ENCODE data around the gene JAM3.

The JAM3 gene

DNA sequence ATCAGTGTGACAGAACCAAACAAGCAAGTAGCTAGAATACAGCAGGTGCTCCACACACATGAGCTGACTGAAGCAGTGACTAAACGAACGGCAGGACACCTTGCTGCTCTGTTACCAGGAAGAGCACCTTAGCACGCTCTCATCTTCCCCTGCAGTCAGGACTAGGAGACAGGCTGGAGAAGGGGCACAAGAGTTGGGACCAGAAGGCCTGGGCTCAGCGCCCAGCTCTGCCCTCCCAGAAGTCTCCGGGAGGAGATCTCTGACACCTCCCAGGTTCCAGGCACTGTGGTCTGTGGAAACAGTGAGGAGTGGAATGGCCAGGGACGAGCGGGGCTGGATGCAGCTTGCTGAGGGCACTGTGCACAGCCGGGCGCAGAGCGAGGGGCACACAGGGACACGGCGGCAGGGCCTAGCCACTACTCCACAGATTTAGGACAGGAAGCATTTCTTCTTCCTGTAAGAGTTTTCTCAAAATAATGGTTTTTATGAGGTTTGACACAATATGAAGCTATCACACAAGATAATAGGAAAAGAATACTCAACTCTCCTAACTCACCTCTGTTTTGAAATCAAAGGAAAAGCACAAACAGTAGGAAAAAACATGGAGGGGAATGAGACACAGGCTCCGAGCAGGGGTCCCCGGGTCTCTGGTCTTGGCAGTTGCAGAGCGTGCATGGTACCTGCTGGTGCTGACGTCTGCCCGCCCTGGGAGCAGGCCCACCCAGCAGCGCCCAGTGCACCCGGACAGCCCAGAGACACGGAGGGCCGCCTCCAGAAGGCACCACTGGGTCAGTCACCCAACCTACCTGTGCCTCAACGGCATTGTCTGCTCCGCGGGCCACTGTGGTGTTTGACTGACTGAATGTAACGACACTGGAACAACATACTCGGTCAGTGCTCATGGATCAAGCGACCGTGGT is 87.3 kb downstream of the JAM3 start:
- FAIRE-seq (no peak), DNase-seq (ENCODE audit: insufficient read length) (no peak)
- TF ChIP-seq TAF1 (IDR thresholded peaks at IDR 0.05; ENCODE audit: borderline replicate concordance, low read depth, low read length) (no peak), POLR2A (IDR thresholded peaks at IDR 0.05; ENCODE audit: low read depth, low read length) (no peak), POLR2AphosphoS5 (IDR thresholded peaks at IDR 0.05; ENCODE audit: low read depth, low read length) (no peak)

- no peak for TF ChIP-seq TAF1 (IDR thresholded peaks at IDR 0.05; ENCODE audit: borderline replicate concordance, low read depth, low read length)
- no peak for TF ChIP-seq POLR2AphosphoS5 (IDR thresholded peaks at IDR 0.05; ENCODE audit: low read depth, low read length)
- TF ChIP-seq POLR2A (IDR thresholded peaks at IDR 0.05; ENCODE audit: low read depth, low read length), result no peak
- DNase-seq (ENCODE audit: insufficient read length) (no peak), FAIRE-seq (no peak)
Measured at GRCh38 chr11:134157451-134157850, 88.6 kb downstream of the JAM3 start.

DNA sequence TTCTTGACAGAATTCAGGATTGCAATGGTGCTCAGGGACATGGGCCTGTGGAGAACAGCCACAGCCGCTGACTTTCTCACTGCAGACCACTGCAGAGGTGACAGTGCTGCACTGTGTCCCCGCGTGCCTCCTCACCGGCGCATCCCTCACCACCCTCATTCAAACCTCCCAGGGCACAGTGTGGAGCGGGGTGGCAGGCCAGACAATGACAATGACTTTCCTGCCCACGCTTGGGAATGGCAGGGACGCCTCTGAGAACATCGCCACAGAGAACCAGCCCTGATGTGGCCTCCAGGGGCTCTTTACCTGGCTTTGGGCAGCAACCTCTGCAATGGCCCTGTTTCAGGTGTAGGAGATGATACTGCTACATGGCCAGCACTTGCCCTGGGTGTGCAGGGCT is 89.2 kb downstream of the JAM3 start:
- no peak for TF ChIP-seq TAF1 (IDR thresholded peaks at IDR 0.05; ENCODE audit: borderline replicate concordance, low read depth, low read length)
- no peak for TF ChIP-seq POLR2A (IDR thresholded peaks at IDR 0.05; ENCODE audit: low read depth, low read length)
- TF ChIP-seq POLR2AphosphoS5 (IDR thresholded peaks at IDR 0.05; ENCODE audit: low read depth, low read length), result no peak
- FAIRE-seq (no peak), DNase-seq (ENCODE audit: insufficient read length) (no peak)

DNA sequence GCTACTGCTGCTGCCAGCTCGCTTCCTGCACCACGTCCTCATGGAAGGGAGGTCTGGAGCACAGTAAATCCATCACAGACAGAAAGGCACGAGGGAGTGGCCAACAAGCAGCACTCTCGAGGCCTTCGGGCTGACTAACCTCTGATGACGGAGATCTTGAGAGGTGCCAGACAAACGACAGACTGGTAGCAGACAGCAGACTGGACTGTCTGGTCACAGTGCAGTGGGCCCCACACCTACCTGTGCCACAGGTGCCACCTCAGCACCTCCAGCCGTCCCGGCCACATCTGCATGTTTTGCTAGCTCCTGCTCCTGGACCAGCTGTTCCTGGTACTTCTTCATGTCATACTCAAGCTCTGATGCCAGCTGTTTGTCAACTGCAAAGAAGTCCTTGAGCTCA is 90.8 kb downstream of the JAM3 start:
- FAIRE-seq (no peak), DNase-seq (ENCODE audit: insufficient read length) (no peak)
- TF ChIP-seq POLR2AphosphoS5 (IDR thresholded peaks at IDR 0.05; ENCODE audit: low read depth, low read length), result no peak
- no peak for TF ChIP-seq POLR2A (IDR thresholded peaks at IDR 0.05; ENCODE audit: low read depth, low read length)
- no peak for TF ChIP-seq TAF1 (IDR thresholded peaks at IDR 0.05; ENCODE audit: borderline replicate concordance, low read depth, low read length)

- no peak for DNase-seq (ENCODE audit: insufficient read length)
- TF ChIP-seq TAF1 (IDR thresholded peaks at IDR 0.05; ENCODE audit: borderline replicate concordance, low read depth, low read length), result no peak
- TF ChIP-seq POLR2A (IDR thresholded peaks at IDR 0.05; ENCODE audit: low read depth, low read length), result no peak
- no peak for TF ChIP-seq POLR2AphosphoS5 (IDR thresholded peaks at IDR 0.05; ENCODE audit: low read depth, low read length)
- no peak for FAIRE-seq
Measured at GRCh38 chr11:134164490-134165370, 95.9 kb downstream of the JAM3 start.

DNA sequence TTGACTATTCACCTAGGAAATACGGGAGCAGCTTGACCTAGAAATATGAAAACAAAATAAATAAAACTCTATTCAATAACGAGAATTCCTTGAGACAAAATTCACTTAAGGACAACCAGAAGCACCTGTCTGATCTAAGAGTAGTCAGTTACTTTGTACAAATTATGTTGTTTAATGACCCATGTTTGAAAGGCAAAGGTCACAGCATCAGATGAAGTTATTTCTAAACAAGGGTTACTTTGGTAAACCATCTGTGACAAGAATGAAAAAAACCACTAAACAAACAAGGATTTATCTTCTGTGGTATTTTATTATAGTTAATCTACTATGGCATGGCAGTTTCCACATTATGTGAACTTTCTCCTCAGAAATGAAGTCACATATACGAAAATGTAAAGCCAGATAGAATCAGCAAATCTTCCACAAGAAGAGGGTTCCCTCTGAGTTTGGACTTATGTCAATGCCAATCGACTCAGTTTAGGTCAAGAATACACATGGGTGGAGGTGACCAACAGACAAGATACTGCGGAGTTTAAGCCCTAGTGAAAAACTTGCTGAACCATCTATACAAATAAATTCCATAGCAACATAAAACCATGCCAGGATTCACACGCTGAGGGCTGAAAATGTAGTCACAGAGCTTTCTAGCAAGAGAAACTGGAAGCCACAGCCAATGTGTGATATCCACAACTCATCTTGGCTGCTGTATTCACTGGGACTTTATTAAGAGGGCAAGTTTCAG is 101.5 kb downstream of the JAM3 start:
- TF ChIP-seq POLR2AphosphoS5 (IDR thresholded peaks at IDR 0.05; ENCODE audit: low read depth, low read length) (no peak), TAF1 (IDR thresholded peaks at IDR 0.05; ENCODE audit: borderline replicate concordance, low read depth, low read length) (no peak), POLR2A (IDR thresholded peaks at IDR 0.05; ENCODE audit: low read depth, low read length) (no peak)
- FAIRE-seq (no peak), DNase-seq (ENCODE audit: insufficient read length) (no peak)

- no peak for TF ChIP-seq POLR2AphosphoS5 (IDR thresholded peaks at IDR 0.05; ENCODE audit: low read depth, low read length)
- TF ChIP-seq TAF1 (IDR thresholded peaks at IDR 0.05; ENCODE audit: borderline replicate concordance, low read depth, low read length), result no peak
- no peak for FAIRE-seq
- DNase-seq (ENCODE audit: insufficient read length), result no peak
Measured at GRCh38 chr11:134170919-134171281, 102.0 kb downstream of the JAM3 start.

- no peak for FAIRE-seq
- DNase-seq (ENCODE audit: insufficient read length), result no peak
- TF ChIP-seq TAF1 (IDR thresholded peaks at IDR 0.05; ENCODE audit: borderline replicate concordance, low read depth, low read length) (no peak), POLR2AphosphoS5 (IDR thresholded peaks at IDR 0.05; ENCODE audit: low read depth, low read length) (no peak), POLR2A (IDR thresholded peaks at IDR 0.05; ENCODE audit: low read depth, low read length) (no peak)
Measured at GRCh38 chr11:134171951-134172350, 103.1 kb downstream of the JAM3 start.

GRCh38 chr11:134173296-134173695 is 104.4 kb downstream of the JAM3 start:
- no peak for FAIRE-seq

GRCh38 chr11:134176284-134176683 is 107.4 kb downstream of the JAM3 start:
- FAIRE-seq (no peak), DNase-seq (ENCODE audit: insufficient read length) (no peak)
- TF ChIP-seq TAF1 (IDR thresholded peaks at IDR 0.05; ENCODE audit: borderline replicate concordance, low read depth, low read length) (no peak), POLR2AphosphoS5 (IDR thresholded peaks at IDR 0.05; ENCODE audit: low read depth, low read length) (no peak), POLR2A (IDR thresholded peaks at IDR 0.05; ENCODE audit: low read depth, low read length) (no peak)

More at GRCh38 chr11:134173296-134173695, 104.4 kb downstream of the JAM3 start:
- no peak for TF ChIP-seq TAF1 (IDR thresholded peaks at IDR 0.05; ENCODE audit: borderline replicate concordance, low read depth, low read length)
- no peak for DNase-seq (ENCODE audit: insufficient read length)

- DNase-seq (ENCODE audit: insufficient read length), result no peak
- FAIRE-seq, result no peak
- TF ChIP-seq TAF1 (IDR thresholded peaks at IDR 0.05; ENCODE audit: borderline replicate concordance, low read depth, low read length) (no peak), POLR2AphosphoS5 (IDR thresholded peaks at IDR 0.05; ENCODE audit: low read depth, low read length) (no peak)
Measured at GRCh38 chr11:134178032-134178674, 109.3 kb downstream of the JAM3 start.
